ENCODE results near the gene EHF.

Gene EHF

GRCh38 chr11:34626393-34626792 lies 5.5 kb downstream of the EHF start:
- DNase-seq, result peak; percentile 33

DNA sequence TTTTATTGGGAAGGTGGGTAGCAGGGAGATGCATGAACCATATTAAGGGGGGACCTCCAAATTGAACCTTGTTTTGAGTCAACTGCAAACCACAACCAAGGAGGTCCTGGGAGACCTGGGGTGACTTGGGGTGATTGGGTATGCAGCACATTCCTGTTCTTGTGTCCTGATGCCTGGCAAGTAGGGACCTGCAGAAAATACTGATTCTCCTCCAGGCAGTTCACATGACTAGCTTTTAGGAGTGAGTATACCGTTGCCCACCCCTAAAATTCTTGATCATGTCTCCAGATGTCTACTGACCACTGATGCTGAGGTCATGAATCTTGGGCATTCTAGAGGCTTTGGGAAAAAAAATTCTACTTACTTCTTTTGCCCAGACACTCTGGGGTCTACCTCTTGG lies 6.3 kb downstream of the EHF start:
- DNase-seq, result no peak

- no peak for DNase-seq
Measured at GRCh38 chr11:34629711-34630110, 8.8 kb downstream of the EHF start.

DNA sequence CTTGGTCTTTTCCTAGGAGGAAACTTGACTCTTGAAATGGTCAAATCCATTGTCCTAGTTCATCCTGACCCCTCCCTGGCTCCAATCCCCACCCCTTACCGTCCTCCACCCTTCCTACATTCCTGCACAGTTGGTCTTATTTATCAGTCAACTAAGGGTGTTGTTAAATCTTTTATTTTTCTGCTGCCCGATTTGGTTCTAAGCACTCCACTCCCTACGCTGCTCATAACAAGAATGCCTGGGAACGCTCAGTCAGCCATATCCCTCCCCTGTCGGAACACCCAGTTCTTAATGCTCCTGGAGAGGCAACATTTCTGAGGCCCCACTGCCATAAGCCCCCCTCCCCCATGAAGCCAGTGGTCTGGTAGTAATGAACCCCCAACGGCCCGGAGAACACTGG lies 9.7 kb downstream of the EHF start:
- no peak for DNase-seq

GRCh38 chr11:34631297-34631696 lies 10.4 kb downstream of the EHF start:
- DNase-seq, result no peak

DNA sequence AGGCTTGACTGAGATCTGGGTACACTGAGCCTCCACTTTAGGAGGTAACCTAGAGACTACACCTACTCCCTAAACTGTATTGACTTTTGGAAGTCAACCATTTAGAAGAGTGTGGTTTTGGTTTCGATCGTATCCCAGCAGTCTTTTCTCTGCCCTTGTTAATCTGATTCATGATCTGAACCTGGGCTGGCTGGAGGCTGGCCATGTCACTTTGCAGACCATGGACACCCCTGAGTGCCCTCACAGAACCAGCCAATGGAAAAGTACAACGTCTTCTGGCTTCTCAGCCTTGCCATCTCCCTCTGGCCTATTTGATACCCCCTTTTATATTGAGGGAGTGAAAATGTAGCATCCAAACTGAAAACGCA lies 10.8 kb downstream of the EHF start:
- DNase-seq, result no peak

GRCh38 chr11:34632105-34632791 lies 11.4 kb downstream of the EHF start:
- no peak for DNase-seq

DNA sequence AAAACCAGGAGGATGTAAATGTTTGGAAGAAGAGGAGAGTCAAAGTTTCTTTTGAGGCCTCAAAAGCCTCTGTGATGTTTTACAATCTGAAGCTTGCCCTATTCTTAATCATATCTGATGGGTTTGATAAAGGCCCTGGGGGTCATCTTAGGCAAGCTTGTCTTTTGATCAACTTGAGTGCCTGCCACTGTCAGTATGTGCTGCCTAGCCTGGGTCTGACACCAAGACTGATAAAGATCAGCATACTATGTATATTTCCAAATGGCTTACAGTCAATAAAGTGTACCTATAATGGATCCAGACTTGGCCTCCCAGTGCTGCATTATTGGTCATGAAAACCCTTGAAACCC lies 12.7 kb downstream of the EHF start:
- DNase-seq, result no peak

DNA sequence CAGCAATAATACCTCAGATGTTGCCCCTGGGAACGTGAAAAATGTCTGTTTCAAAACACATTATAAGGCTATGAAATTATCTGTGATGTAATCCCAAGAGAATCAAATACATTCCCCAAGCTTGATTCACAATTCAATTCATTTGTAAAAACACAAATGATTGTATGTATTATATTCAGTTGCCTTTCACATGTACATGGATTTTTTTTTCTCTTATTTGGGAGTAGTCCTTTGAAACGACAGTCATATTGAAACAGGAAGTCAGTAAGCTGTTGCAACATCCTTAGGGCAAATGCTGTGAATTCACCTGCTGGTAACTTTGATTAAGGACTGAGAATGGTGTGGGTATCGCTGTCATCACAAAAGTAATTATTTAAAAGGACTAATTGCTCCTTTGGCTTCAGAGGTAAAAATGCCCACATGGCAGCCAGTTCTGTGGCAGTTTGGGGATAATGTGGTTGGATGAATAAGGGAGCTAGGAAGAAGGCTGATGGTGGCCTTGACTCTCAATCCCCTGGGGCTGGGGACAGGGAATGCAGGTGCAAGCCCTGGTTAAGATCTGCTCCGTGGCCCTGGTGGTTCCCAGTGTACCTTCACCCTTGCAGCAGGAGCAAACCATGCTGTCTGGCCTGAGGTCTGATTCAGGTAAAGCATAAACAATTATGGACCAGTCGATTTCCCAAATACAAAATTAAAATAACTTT lies 13.2 kb downstream of the EHF start:
- peak; percentile 70 for DNase-seq

GRCh38 chr11:34634694-34635062 lies 13.8 kb downstream of the EHF start:
- no peak for DNase-seq

GRCh38 chr11:34636127-34636526 lies 15.2 kb downstream of the EHF start:
- no peak for DNase-seq

- no peak for DNase-seq
Measured at GRCh38 chr11:34637303-34637702, 16.4 kb downstream of the EHF start.

GRCh38 chr11:34638897-34639296 lies 18.0 kb downstream of the EHF start:
- DNase-seq, result no peak

DNA sequence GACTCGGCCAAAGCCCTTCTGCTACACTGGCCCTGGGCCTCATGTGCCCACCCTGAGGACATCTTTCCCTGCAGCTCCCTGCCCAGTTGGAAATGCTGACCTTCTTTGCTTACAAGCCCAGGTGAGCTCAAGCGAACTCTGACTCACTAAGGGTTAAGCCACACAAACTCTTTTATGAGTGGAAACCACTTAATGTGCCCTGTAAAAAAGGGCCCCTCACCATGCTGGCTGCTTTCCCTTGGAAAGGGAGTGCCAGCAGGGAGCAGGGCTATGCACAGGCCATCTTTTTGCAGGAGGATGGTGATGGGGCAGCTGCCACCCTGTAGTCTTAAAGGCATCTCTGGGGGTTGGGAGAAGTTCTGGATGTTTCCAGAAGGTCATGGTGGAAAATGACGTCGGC lies 18.7 kb downstream of the EHF start:
- no peak for DNase-seq

- DNase-seq, result no peak
Measured at GRCh38 chr11:34640050-34640923, 19.4 kb downstream of the EHF start.

- no peak for DNase-seq
Measured at GRCh38 chr11:34640924-34641275, 20.0 kb downstream of the EHF start.

GRCh38 chr11:34641456-34641855 lies 20.6 kb downstream of the EHF start:
- DNase-seq, result no peak

GRCh38 chr11:34642001-34642554 lies 21.2 kb downstream of the EHF start:
- DNase-seq, result no peak

DNA sequence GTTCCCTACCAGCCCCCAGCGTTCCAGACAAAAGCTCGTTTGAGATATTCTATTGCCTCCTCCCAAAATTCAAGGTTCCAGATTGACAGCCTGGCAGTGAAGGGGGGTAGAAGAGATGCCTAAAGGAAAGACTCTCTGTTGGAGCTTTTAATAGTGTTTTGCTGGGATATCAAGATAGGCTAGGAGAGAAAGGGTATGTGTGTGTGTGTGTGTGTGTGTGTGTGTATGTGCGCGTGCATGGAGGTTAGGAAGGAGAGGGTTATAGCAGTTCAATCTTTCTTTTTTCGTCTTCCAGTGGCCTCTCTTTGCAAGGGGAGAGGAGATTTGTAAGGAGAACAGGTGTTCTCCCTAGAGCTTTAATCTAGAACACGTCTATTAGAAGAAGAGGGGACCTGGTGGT lies 22.0 kb downstream of the EHF start:
- no peak for DNase-seq

DNA sequence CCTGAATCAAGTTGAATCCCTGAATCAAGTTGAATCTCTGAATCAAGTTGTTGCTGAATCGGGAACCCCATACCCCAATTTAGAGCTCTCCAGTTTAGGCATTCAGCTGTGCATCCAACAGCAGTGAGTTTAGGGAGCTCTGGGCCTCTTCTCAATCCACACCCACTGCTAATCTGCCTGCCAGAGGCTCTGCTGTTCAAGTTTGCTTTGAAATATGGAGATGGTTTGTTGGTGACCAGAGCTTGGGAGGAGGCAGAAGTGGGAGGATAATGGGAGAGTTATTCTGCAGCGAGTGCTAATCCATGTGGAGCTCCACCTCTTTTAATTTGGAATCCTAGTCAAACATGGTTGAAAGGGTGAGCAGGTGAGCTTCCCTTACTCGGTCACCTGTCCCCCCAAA lies 22.4 kb downstream of the EHF start:
- DNase-seq, result no peak

GRCh38 chr11:34643846-34644245 lies 23.0 kb downstream of the EHF start:
- no peak for DNase-seq

DNA sequence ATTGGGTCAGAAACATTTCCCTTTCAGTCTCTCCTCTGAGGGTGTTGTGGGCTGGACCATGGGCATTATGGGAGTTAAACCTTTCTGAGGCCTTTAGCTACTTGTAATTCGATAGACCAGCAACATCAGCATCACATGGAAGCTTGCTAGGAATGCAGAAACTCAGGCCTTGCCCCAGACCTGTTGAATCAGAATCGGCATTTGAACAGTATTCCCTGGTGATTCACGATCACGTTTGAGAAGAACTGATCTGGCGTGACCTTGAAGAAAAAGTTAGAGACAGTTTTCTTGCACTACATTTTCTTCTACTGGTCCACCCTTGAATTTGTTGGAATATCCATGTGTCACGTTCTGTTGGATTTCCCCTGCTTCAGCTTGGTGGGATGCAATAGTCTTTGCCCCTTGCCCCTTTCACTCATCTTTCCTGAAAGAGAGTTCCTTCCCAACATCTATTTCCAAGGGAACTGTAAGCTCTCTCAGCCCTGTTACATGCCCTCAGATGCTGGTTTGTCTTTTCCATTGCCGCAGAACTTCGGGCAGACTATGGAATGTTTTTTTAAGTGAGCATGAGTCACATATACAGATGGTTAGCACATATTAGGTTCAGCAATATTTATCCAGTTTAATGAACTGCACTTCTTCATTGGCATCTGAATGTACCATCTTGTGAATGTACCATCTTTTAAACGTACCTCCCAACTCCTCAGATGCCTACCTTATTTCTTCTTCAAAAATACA lies 23.9 kb downstream of the EHF start:
- no peak for DNase-seq

GRCh38 chr11:34646431-34646830 lies 25.5 kb downstream of the EHF start:
- DNase-seq, result no peak

All from activated CD4-positive, alpha-beta T cell treated with anti-CD3 and anti-CD28 coated beads, Interleukin-2, amount 50 U/mL, for 16 hours (primary cell).